Trophoblast cell (in vitro differentiated cells and primary cell): ENCODE results near the gene RPL21.

ENCODE experiments used
- DNase-seq, 2 donors: peaks; one replicate each; pipeline ENCODE4 v3.0.0-alpha.2; 2016
- H2AFZ ChIP-seq: 2 replicates; pipeline ENCODE4 v1.6.1; 2013; ENCODE audit warnings: low read length, moderate library complexity, mild to moderate bottlenecking; ENCODE audit not compliant: insufficient read depth, poor library complexity
- H2AK5ac ChIP-seq: 2 replicates; pipeline ENCODE4 v1.6.1; 2013; ENCODE audit warnings: mild to moderate bottlenecking, low read length
- H2BK120ac ChIP-seq: 2 replicates; pipeline ENCODE4 v1.6.1; 2013; ENCODE audit warnings: low read length, mild to moderate bottlenecking, moderate library complexity; ENCODE audit not compliant: insufficient read depth, poor library complexity
- H2BK12ac ChIP-seq: 2 replicates; pipeline ENCODE4 v1.6.1; 2013; ENCODE audit warnings: mild to moderate bottlenecking, low read length, moderate library complexity
- H2BK5ac ChIP-seq: 2 replicates; pipeline ENCODE4 v1.6.1; 2013; ENCODE audit warnings: low read length, low read depth, moderate library complexity, mild to moderate bottlenecking; ENCODE audit not compliant: poor library complexity
- H3K14ac ChIP-seq: 2 replicates; pipeline ENCODE4 v1.6.1; 2013; ENCODE audit warnings: mild to moderate bottlenecking, low read length
- H3K18ac ChIP-seq: 2 replicates; pipeline ENCODE4 v1.6.1; 2013; ENCODE audit warnings: mild to moderate bottlenecking, low read length
- H3K23ac ChIP-seq: 2 replicates; pipeline ENCODE4 v1.6.1; 2013; ENCODE audit warnings: low read length
- H3K27ac ChIP-seq: 2 replicates; pipeline ENCODE4 v1.5.1; 2013; ENCODE audit warnings: low read depth, mild to moderate bottlenecking, inconsistent platforms, low read length, moderate library complexity
- H3K27me3 ChIP-seq: 2 replicates; pipeline ENCODE4 v1.6.1; 2013; ENCODE audit warnings: inconsistent platforms, mild to moderate bottlenecking, low read length, moderate library complexity; ENCODE audit not compliant: insufficient read depth
- H3K36me3 ChIP-seq, 2 experiments: 1 replicate in 1 of 2; 2 replicates in 1 of 2; pipeline ENCODE4 v1.6.1; 2013; ENCODE audit warnings: low read length in 2 of 2, mild to moderate bottlenecking in 2 of 2, moderate library complexity in 1 of 2; ENCODE audit not compliant: insufficient read depth in 2 of 2, control insufficient read depth in 1 of 2
- H3K4ac ChIP-seq: 2 replicates; pipeline ENCODE4 v1.6.1; 2013; ENCODE audit warnings: low read depth, mild to moderate bottlenecking, low read length, moderate library complexity
- H3K4me1 ChIP-seq, 2 experiments: 1 replicate in 1 of 2; 2 replicates in 1 of 2; pipeline ENCODE4 v1.6.1; 2013; ENCODE audit warnings: low read length in 2 of 2, mild to moderate bottlenecking in 2 of 2, moderate library complexity in 1 of 2; ENCODE audit not compliant: insufficient read depth in 2 of 2, control insufficient read depth in 1 of 2
- H3K4me2 ChIP-seq: 2 replicates; pipeline ENCODE4 v1.6.1; 2013; ENCODE audit warnings: inconsistent platforms, mild to moderate bottlenecking, low read length, moderate library complexity
- H3K4me3 ChIP-seq: 2 replicates; pipeline ENCODE4 v1.5.1; 2013; ENCODE audit warnings: mild to moderate bottlenecking, low read depth, low read length, inconsistent platforms
- H3K79me1 ChIP-seq: one replicate; pipeline ENCODE4 v1.6.1; 2013; ENCODE audit warnings: low read length
- H3K79me2 ChIP-seq: 2 replicates; pipeline ENCODE4 v1.6.1; 2013; ENCODE audit warnings: low read length, mild to moderate bottlenecking; ENCODE audit not compliant: control insufficient read depth, insufficient read depth, poor library complexity
- H3K9ac ChIP-seq: 2 replicates; pipeline ENCODE4 v1.6.1; 2013; ENCODE audit warnings: mild to moderate bottlenecking, low read length
- H3K9me3 ChIP-seq: 2 replicates; pipeline ENCODE4 v1.6.1; 2013; ENCODE audit warnings: low read depth, mild to moderate bottlenecking, control low read depth, inconsistent platforms, low read length; ENCODE audit not compliant: insufficient read depth
- H4K12ac ChIP-seq: 2 replicates; pipeline ENCODE4 v1.6.1; 2013; ENCODE audit warnings: low read depth, mild to moderate bottlenecking, low read length, moderate library complexity
- H4K8ac ChIP-seq: 2 replicates; pipeline ENCODE4 v1.6.1; 2013; ENCODE audit warnings: low read depth, mild to moderate bottlenecking, low read length, moderate library complexity
- H4K91ac ChIP-seq: one replicate; pipeline ENCODE4 v1.6.1; 2013; ENCODE audit warnings: low read depth, mild to moderate bottlenecking, low read length, moderate library complexity
- WGBS: extraction: QIAGEN DNeasy Blood & Tissue Kit; methylation state at CpG from one replicate; pipeline ENCODE4 v1.1.7; 2013; ENCODE audit warnings: missing lambda C conversion rate; ENCODE audit not compliant: insufficient read length, insufficient coverage; ENCODE audit errors: extremely low coverage; 5-methylcytosine and 5-hydroxymethylcytosine counted together

RPL21 gene

GRCh38 chr13:27283906-27284493 is 32.6 kb downstream of the RPL21 start:
- Histone ChIP-seq H3K4me2 (no peak overlapping the region), H2AK5ac (no peak overlapping the region), H4K12ac (no peak overlapping the region), H3K36me3 (no peaks in the 10 kb centered on the region), H3K9ac (no peak overlapping the region), H3K27me3 (no peaks in the 10 kb centered on the region), H3K79me2 (no peaks in the 10 kb centered on the region), H3K23ac (no peak overlapping the region), H3K4me3 (no peak overlapping the region), H4K91ac (no peak overlapping the region), H2AFZ (no peak overlapping the region), H3K79me1 (no peaks in the 10 kb centered on the region), H2BK5ac (no peak overlapping the region), H3K4me1 (peaks cover 0 to 5% of the 10 kb centered on the region in 2 experiments), H3K18ac (no peak overlapping the region), H2BK12ac (no peak overlapping the region), H4K8ac (no peak overlapping the region), H3K4ac (no peak overlapping the region), H3K14ac (no peak overlapping the region), H2BK120ac (no peak overlapping the region), H3K27ac (no peak overlapping the region), H3K9me3 (peaks cover 3% of the 10 kb centered on the region)
- WGBS, result no CpG with 5 or more reads among the region's 4 CpGs
- DNase-seq, result no peak

DNA sequence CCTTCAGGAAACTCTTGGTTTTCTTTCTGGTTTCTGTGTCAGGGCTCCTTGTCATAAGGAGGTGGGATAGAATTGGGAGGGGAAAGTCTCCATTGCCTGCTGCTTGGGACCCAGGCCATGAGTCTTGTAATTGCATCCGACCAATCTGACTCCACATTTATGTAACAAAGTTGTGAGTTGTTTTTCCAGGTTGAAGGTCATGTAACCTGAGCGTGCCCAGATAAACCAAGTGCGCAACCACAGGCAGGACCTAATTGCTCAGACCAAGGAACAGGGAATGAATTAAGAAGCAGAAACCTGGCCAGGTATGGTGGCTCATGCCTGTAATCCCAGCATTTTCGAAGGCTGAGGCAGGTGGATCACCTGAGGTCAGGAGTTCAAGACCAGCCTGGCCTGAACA is 37.0 kb downstream of the RPL21 start:
- no peak overlapping the region for H3K23ac ChIP-seq
- H2BK12ac ChIP-seq, result no peak overlapping the region
- no CpG with 5 or more reads among the region's 4 CpGs for WGBS
- no peak overlapping the region for H2BK120ac ChIP-seq
- no peak overlapping the region for H2AK5ac ChIP-seq
- no peaks in the 10 kb centered on the region for H3K36me3 ChIP-seq
- H3K27ac ChIP-seq, result no peak overlapping the region
- no peak overlapping the region for H4K91ac ChIP-seq
- H3K4ac ChIP-seq, result no peak overlapping the region
- no peak overlapping the region for H2BK5ac ChIP-seq
- H3K9me3 ChIP-seq, result no peaks in the 10 kb centered on the region
- no peak for DNase-seq
- no peak overlapping the region for H4K8ac ChIP-seq
- no peaks in the 10 kb centered on the region for H3K79me1 ChIP-seq
- H3K14ac ChIP-seq, result no peak overlapping the region
- H3K4me2 ChIP-seq, result no peak overlapping the region
- H2AFZ ChIP-seq, result no peak overlapping the region
- no peaks in the 10 kb centered on the region for H3K27me3 ChIP-seq
- H4K12ac ChIP-seq, result no peak overlapping the region
- no peaks in the 10 kb centered on the region for H3K4me1 ChIP-seq
- H3K18ac ChIP-seq, result no peak overlapping the region
- H3K9ac ChIP-seq, result no peak overlapping the region
- H3K4me3 ChIP-seq, result no peak overlapping the region
- H3K79me2 ChIP-seq, result no peaks in the 10 kb centered on the region

- no peak overlapping the region for H4K8ac ChIP-seq
- no peaks in the 10 kb centered on the region for H3K9me3 ChIP-seq
- H2BK120ac ChIP-seq, result no peak overlapping the region
- no peak overlapping the region for H3K4me2 ChIP-seq
- H2BK5ac ChIP-seq, result no peak overlapping the region
- H3K9ac ChIP-seq, result no peak overlapping the region
- no peak overlapping the region for H3K18ac ChIP-seq
- no peak overlapping the region for H3K23ac ChIP-seq
- H3K4me1 ChIP-seq, result no peaks in the 10 kb centered on the region
- no peaks in the 10 kb centered on the region for H3K79me1 ChIP-seq
- no peak overlapping the region for H4K12ac ChIP-seq
- WGBS, result no CpG with 5 or more reads among the region's 2 CpGs
- no peaks in the 10 kb centered on the region for H3K27me3 ChIP-seq
- H3K14ac ChIP-seq, result no peak overlapping the region
- no peak overlapping the region for H3K4me3 ChIP-seq
- H3K36me3 ChIP-seq, result no peaks in the 10 kb centered on the region
- H4K91ac ChIP-seq, result no peak overlapping the region
- H2AK5ac ChIP-seq, result no peak overlapping the region
- no peak for DNase-seq
- no peak overlapping the region for H3K4ac ChIP-seq
- no peak overlapping the region for H3K27ac ChIP-seq
- H2AFZ ChIP-seq, result no peak overlapping the region
- no peak overlapping the region for H2BK12ac ChIP-seq
- H3K79me2 ChIP-seq, result no peaks in the 10 kb centered on the region
Measured at GRCh38 chr13:27289011-27289665, 37.8 kb downstream of the RPL21 start.

- no CpG with 5 or more reads among the region's 4 CpGs for WGBS
- Histone ChIP-seq H3K4me3 (no peak overlapping the region), H3K79me1 (no peaks in the 10 kb centered on the region)
Measured at GRCh38 chr13:27290715-27291114, 39.4 kb downstream of the RPL21 start.

More at GRCh38 chr13:27290715-27291114, 39.4 kb downstream of the RPL21 start:
- no peak for DNase-seq
- Histone ChIP-seq H3K18ac (no peak overlapping the region), H2BK120ac (no peak overlapping the region), H2BK5ac (no peak overlapping the region), H3K4me1 (no peaks in the 10 kb centered on the region), H3K27me3 (no peaks in the 10 kb centered on the region), H2AFZ (no peak overlapping the region), H3K23ac (no peak overlapping the region), H3K14ac (no peak overlapping the region), H3K4me2 (no peak overlapping the region), H4K12ac (no peak overlapping the region), H2AK5ac (no peak overlapping the region), H3K36me3 (no peaks in the 10 kb centered on the region), H3K4ac (no peak overlapping the region), H3K9ac (no peak overlapping the region), H3K9me3 (no peaks in the 10 kb centered on the region), H4K8ac (no peak overlapping the region), H4K91ac (no peak overlapping the region), H3K27ac (no peak overlapping the region), H3K79me2 (no peaks in the 10 kb centered on the region), H2BK12ac (no peak overlapping the region)
